Heart left ventricle (tissue), 16 donors: Measurements from ENCODE around the gene PTPRU. TPM values are rescaled to one million over a fixed set of nuclear protein-coding genes. Genes with fewer than 3 reads are reported as not detected.

Experiments used
- ATAC-seq, 4 donors: fragments of 200-7000 bp; cut with Tn5 transposase; one replicate each; pipeline ENCODE4 v1.9.1; 2020 to 2022; ENCODE audit warnings: moderate library complexity in 4 of 4, mild to moderate bottlenecking in 3 of 4, moderate number of reproducible peaks in 1 of 4
- DNase-seq, 5 donors: peaks; one replicate each; pipeline ENCODE4 v3.0.0-alpha.2; 2020
- H3K27ac ChIP-seq, 12 donors: fragments of 200-600 bp; sonication (generic) in 4 of 12; one replicate each; pipeline versions ENCODE4 v1.5.0 to v1.8.0; 2016 to 2022; ENCODE audit warnings: mild to moderate bottlenecking in 2 of 12
- H3K27me3 ChIP-seq, 9 donors: fragments of 200-600 bp; sonication (generic) in 2 of 9; one replicate each; pipeline versions ENCODE4 v1.5.1 to v1.8.0; 2016 to 2022; ENCODE audit warnings: mild to moderate bottlenecking in 3 of 9
- H3K36me3 ChIP-seq, 9 donors: fragments of 200-600 bp; sonication (generic) in 2 of 9; one replicate each; pipeline versions ENCODE4 v1.5.0 to v1.8.0; 2018 to 2022; ENCODE audit warnings: mild to moderate bottlenecking in 2 of 9
- H3K4me1 ChIP-seq, 12 donors: fragments of 200-600 bp; sonication (generic) in 4 of 12; one replicate each; pipeline versions ENCODE4 v1.5.0 to v1.8.0; 2016 to 2022; ENCODE audit warnings: mild to moderate bottlenecking in 3 of 12
- H3K4me3 ChIP-seq, 12 donors: fragments of 200-600 bp; sonication (generic) in 4 of 12; one replicate each; pipeline versions ENCODE4 v1.5.0 to v1.8.0; 2017 to 2022; ENCODE audit warnings: mild to moderate bottlenecking in 9 of 12, moderate library complexity in 4 of 12
- H3K9me3 ChIP-seq, 12 donors: fragments of 200-600 bp; sonication (generic) in 4 of 12; one replicate each; pipeline versions ENCODE4 v1.5.0 to v1.8.0; 2016 to 2022; ENCODE audit warnings: mild to moderate bottlenecking in 1 of 12
- CTCF ChIP-seq, 12 donors: fragments of 200-600 bp; sonication (generic) in 4 of 12; IDR thresholded peaks; one replicate each; pipeline versions ENCODE4 v1.5.0 to v1.8.0; 2018 to 2022; ENCODE audit warnings: antibody characterized with exemption in 12 of 12, mild to moderate bottlenecking in 5 of 12
- POLR2A ChIP-seq, 2 donors: fragments of 450-650 bp; IDR thresholded peaks; one replicate each; pipeline ENCODE4 v1.6.1; 2017; ENCODE audit warnings: antibody characterized with exemption in 2 of 2, mild to moderate bottlenecking in 2 of 2, moderate library complexity in 2 of 2
- WGBS, 4 donors: extraction: QIAGEN DNeasy Blood & Tissue Kit in 2 of 4; methylation state at CpG; one replicate each; pipeline versions ENCODE4 v1.1.5 to v1.1.7; 2013 to 2018; 5-methylcytosine and 5-hydroxymethylcytosine counted together
- intact Hi-C, 10 donors: fragments of 100-400 bp; cut with DNase I; formaldehyde crosslinking; loops; one replicate each; pipeline versions ENCODE4 v1.11.1 to v1.14.2; 2022
- polyA plus RNA-seq, 2 donors: library from polyadenylated mRNA; stranded (reverse); fragments of 200-250 nt; gene quantifications; one replicate each; pipeline ENCODE4 v1.2.3, GENCODE V29; 2013
- total RNA-seq, 9 donors: library from RNA; depleted of rRNA in 2 of 9; stranded (reverse); fragments of >200 nt in 2 of 9; fragmentation: NEBNext Ultra II Directional in 3 of 9; extraction: Animal tissue kit (Norgen Biotek cat#: 25700) in 3 of 9; gene quantifications; one replicate each; pipeline versions ENCODE4 v1.1.0 to v1.2.4, GENCODE V29; 2016 to 2023
- donor health status: ischemic (EF 13 %, LVEDD 7.1; RV severe dilation, severe dysfunction).
- donor health status: healthy with polysubstance abuse.
- donor health status: DM: no; HTN: yes; CAD: no.
- donor health status: DM: no; HTN: no; CAD: no.
- donor health status: ischemic (EF 25% LVEDD 6.9; RV normal size, moderate dysfunction).
- donor health status: ischemic (EF 25% LVEDD 5.7; RV mildly dilated, moderate dysfunction).
- donor health status: healthy.
- donor health status: DM: yes; HTN: yes; CAD: no.
- donor health status: ischemic (EF 35%, LVEDD 5.7; RV mildly dilated, moderate dysfunction).
- donor health status: nonischemic (EF 11% LVEDD 7.7; RV severe dilation, severe dysfunction).
- donor health status: DM: yes; HTN: yes; CAD: no.
- donor health status: PGD.
- donor health status: ischemic (EF 29% LVEDD 5.4; RV normal size, mild dysfunction).
- donor health status: nonischemic (EF 23%, LVEDD 6.1; RV moderate dilation, normal function).

The PTPRU gene
- total and polyA plus RNA-seq, 11 donors: 7.1 to 59.9 (median 16.2) TPM

- WGBS, 4 donors: 83 to 94% (median 93%) methylated on average over 11 of the region's 11 CpGs
- H3K36me3 ChIP-seq: peaks cover 0 to 4% (median 0%) of the 10 kb centered on the region in 9 donors
- H3K4me3 ChIP-seq: no peak overlapping the region
- intact Hi-C loops: no loop called here
- H3K27me3 ChIP-seq: no peaks in the 10 kb centered on the region
- ATAC-seq: no peak
- no peak overlapping the region for H3K27ac ChIP-seq
- TF ChIP-seq POLR2A (IDR thresholded peaks at IDR 0.05) (no peak), CTCF (IDR thresholded peaks at IDR 0.05) (no peak)
- no peak for DNase-seq
- H3K9me3 ChIP-seq: no peaks in the 10 kb centered on the region
- H3K4me1 ChIP-seq: no peaks in the 10 kb centered on the region
Observed at GRCh38 chr1:29289493-29289892, 53.2 kb downstream of the PTPRU start.

GRCh38 chr1:29290414-29290985 lies 54.2 kb downstream of the PTPRU start:
- Histone ChIP-seq H3K27me3 (no peaks in the 10 kb centered on the region), H3K4me3 (no peak overlapping the region), H3K9me3 (no peaks in the 10 kb centered on the region), H3K4me1 (no peaks in the 10 kb centered on the region), H3K36me3 (peaks cover 0 to 4% (median 0%) of the 10 kb centered on the region in 9 donors), H3K27ac (no peak overlapping the region)
- no peak for TF ChIP-seq CTCF (IDR thresholded peaks at IDR 0.05)
- TF ChIP-seq POLR2A (IDR thresholded peaks at IDR 0.05): no peak
- no peak for DNase-seq
- 81 to 88% (median 84%) methylated on average over 12 of the region's 12 CpGs for WGBS, 4 donors
- intact Hi-C loops: no loop called here
- no peak for ATAC-seq

- intact Hi-C loops: no loop called here
- Histone ChIP-seq H3K36me3 (peaks cover 0 to 7% (median 0%) of the 10 kb centered on the region in 9 donors), H3K9me3 (no peaks in the 10 kb centered on the region), H3K4me1 (no peaks in the 10 kb centered on the region), H3K27me3 (no peaks in the 10 kb centered on the region), H3K4me3 (no peak overlapping the region), H3K27ac (no peak overlapping the region)
- WGBS, 4 donors: 93 to 96% (median 93%) methylated on average over 9 to 10 of the region's 10 CpGs
- ATAC-seq (no peak), DNase-seq (no peak)
- TF ChIP-seq POLR2A (IDR thresholded peaks at IDR 0.05) (no peak), CTCF (IDR thresholded peaks at IDR 0.05) (no peak)
Observed at GRCh38 chr1:29291756-29292155, 55.4 kb downstream of the PTPRU start.

GRCh38 chr1:29292344-29292743 lies 56.0 kb downstream of the PTPRU start:
- 82 to 95% (median 86%) methylated on average over 3 of the region's 3 CpGs for WGBS, 4 donors
- H3K27me3 ChIP-seq: no peaks in the 10 kb centered on the region
- TF ChIP-seq CTCF (IDR thresholded peaks at IDR 0.05) (no peak), POLR2A (IDR thresholded peaks at IDR 0.05) (no peak)
- peaks cover 0 to 7% (median 0%) of the 10 kb centered on the region in 9 donors for H3K36me3 ChIP-seq
- no peaks in the 10 kb centered on the region for H3K9me3 ChIP-seq
- ATAC-seq (no peak), DNase-seq (no peak)
- intact Hi-C loops: no loop called here
- no peak overlapping the region for H3K4me3 ChIP-seq
- H3K4me1 ChIP-seq: no peaks in the 10 kb centered on the region
- H3K27ac ChIP-seq: no peak overlapping the region
